OCI-LY1 (cell line): ENCODE data around the gene RGS9.

Experiments used
- H2AFZ ChIP-seq: fragments of 200-600 bp; sonication (generic), shearing (Covaris generic); 2 replicates; pipeline ENCODE4 v1.6.0; 2014; ENCODE audit warnings: antibody characterized with exemption, mild to moderate bottlenecking, low read length
- H3F3A ChIP-seq: fragments of 200-600 bp; sonication (generic), shearing (Covaris generic); 2 replicates; pipeline ENCODE4 v1.6.0; 2014; ENCODE audit warnings: mild to moderate bottlenecking, antibody characterized with exemption, low read length, moderate library complexity; ENCODE audit not compliant: insufficient read depth
- H3K27ac ChIP-seq: fragments of 200-600 bp; sonication (generic); 2 replicates; pipeline ENCODE4 v1.5.1; 2014; ENCODE audit warnings: low read length, mixed run types, mild to moderate bottlenecking, low read depth; ENCODE audit not compliant: poor library complexity, severe bottlenecking
- H3K27me3 ChIP-seq: fragments of 200-600 bp; sonication (generic); 2 replicates; pipeline ENCODE4 v1.6.0; 2014; ENCODE audit warnings: antibody characterized with exemption, mild to moderate bottlenecking, low read length, moderate library complexity; ENCODE audit not compliant: insufficient read depth
- H3K36me3 ChIP-seq: fragments of 200-600 bp; sonication (generic); 2 replicates; pipeline ENCODE4 v1.6.1; 2014; ENCODE audit warnings: mild to moderate bottlenecking, antibody characterized with exemption, low read length, moderate library complexity, mixed read lengths; ENCODE audit not compliant: insufficient read depth
- H3K4me1 ChIP-seq: fragments of 200-600 bp; sonication (generic); 2 replicates; pipeline ENCODE4 v1.5.1; 2014; ENCODE audit warnings: mild to moderate bottlenecking, low read length, moderate library complexity; ENCODE audit not compliant: insufficient read depth, severe bottlenecking
- H3K4me2 ChIP-seq: fragments of 200-600 bp; sonication (generic), shearing (Covaris generic); 2 replicates; pipeline ENCODE4 v1.6.1; 2014; ENCODE audit warnings: low read length
- H3K4me3 ChIP-seq: fragments of 200-600 bp; sonication (generic); 2 replicates; pipeline ENCODE4 v1.5.1; 2014; ENCODE audit warnings: low read length, low read depth, mild to moderate bottlenecking, mixed read lengths; ENCODE audit not compliant: poor library complexity, severe bottlenecking
- H3K79me2 ChIP-seq: fragments of 200-600 bp; shearing (Covaris generic); 2 replicates; pipeline ENCODE4 v1.6.1; 2016; ENCODE audit warnings: mixed run types, low read length, mixed read lengths; ENCODE audit not compliant: insufficient read depth
- H3K9ac ChIP-seq: fragments of 200-600 bp; sonication (generic), shearing (Covaris generic); 2 replicates; pipeline ENCODE4 v1.6.1; 2014; ENCODE audit warnings: mild to moderate bottlenecking, low read length, mixed read lengths
- H3K9me2 ChIP-seq: fragments of 200-600 bp; sonication (generic), shearing (Covaris generic); 2 replicates; pipeline ENCODE4 v1.6.1; 2014; ENCODE audit warnings: low read depth, mild to moderate bottlenecking, low read length, mixed read lengths
- H3K9me3 ChIP-seq: fragments of 200-600 bp; shearing (Covaris generic); 2 replicates; pipeline ENCODE4 v1.6.1; 2014; ENCODE audit warnings: low read length, mixed read lengths
- H4K20me1 ChIP-seq: fragments of 200-600 bp; sonication (generic), shearing (Covaris generic); 2 replicates; pipeline ENCODE4 v1.6.0; 2016; ENCODE audit warnings: mild to moderate bottlenecking, low read length; ENCODE audit not compliant: insufficient read depth
- CTCF ChIP-seq: fragments of 200-600 bp; sonication (generic), shearing (Covaris generic); IDR thresholded peaks from 2 replicates; pipeline ENCODE4 v1.5.1; 2017; ENCODE audit warnings: mild to moderate bottlenecking, antibody characterized with exemption, low read length, moderate library complexity, mixed read lengths
- EZH2 ChIP-seq: fragments of 200-600 bp; sonication (generic), shearing (Covaris generic); IDR thresholded peaks from 2 replicates; pipeline ENCODE4 v1.8.0; 2017; ENCODE audit warnings: borderline replicate concordance, mixed run types, mild to moderate bottlenecking, antibody characterized with exemption, low read length, moderate library complexity, mixed read lengths

Gene RGS9

GRCh38 chr17:65193716-65194293 is 56.6 kb downstream of the RGS9 start:
- no peaks in the 10 kb centered on the region for H3K79me2 ChIP-seq
- H3K4me3 ChIP-seq = no peak overlapping the region
- H4K20me1 ChIP-seq = no peaks in the 10 kb centered on the region
- no peak overlapping the region for H3K9ac ChIP-seq
- H3K4me1 ChIP-seq = no peaks in the 10 kb centered on the region
- TF ChIP-seq EZH2 (no peak), CTCF (no peak)
- 0 out of 2 replicates have a peak, but pooled peaks cover 5% of the 10 kb centered on the region for H3K27me3 ChIP-seq
- no peak overlapping the region for H2AFZ ChIP-seq
- H3K36me3 ChIP-seq = no peaks in the 10 kb centered on the region
- H3K4me2 ChIP-seq = no peak overlapping the region
- H3K27ac ChIP-seq = no peak overlapping the region
- H3K9me3 ChIP-seq = no peaks in the 10 kb centered on the region
- no peaks in the 10 kb centered on the region for H3K9me2 ChIP-seq
- H3F3A ChIP-seq = no peaks in the 10 kb centered on the region

GRCh38 chr17:65194670-65195334 is 57.6 kb downstream of the RGS9 start:
- H3K79me2 ChIP-seq = no peaks in the 10 kb centered on the region
- H3K4me2 ChIP-seq = no peak overlapping the region
- H4K20me1 ChIP-seq = no peaks in the 10 kb centered on the region
- no peak overlapping the region for H3K9ac ChIP-seq
- H3K27me3 ChIP-seq = no peaks in the 10 kb centered on the region
- no peak overlapping the region for H3K27ac ChIP-seq
- H3K36me3 ChIP-seq = no peaks in the 10 kb centered on the region
- H3K4me3 ChIP-seq = no peak overlapping the region
- no peaks in the 10 kb centered on the region for H3F3A ChIP-seq
- H3K4me1 ChIP-seq = no peaks in the 10 kb centered on the region
- H3K9me3 ChIP-seq = no peaks in the 10 kb centered on the region
- TF ChIP-seq EZH2 = no peak
- no peak for TF ChIP-seq CTCF
- no peaks in the 10 kb centered on the region for H3K9me2 ChIP-seq
- H2AFZ ChIP-seq = no peak overlapping the region

- H3K36me3 ChIP-seq = no peaks in the 10 kb centered on the region
- no peaks in the 10 kb centered on the region for H3F3A ChIP-seq
- H3K9me3 ChIP-seq = no peaks in the 10 kb centered on the region
- no peak overlapping the region for H2AFZ ChIP-seq
- no peaks in the 10 kb centered on the region for H3K4me1 ChIP-seq
- no peaks in the 10 kb centered on the region for H3K79me2 ChIP-seq
- H3K4me2 ChIP-seq = no peak overlapping the region
- H3K27me3 ChIP-seq = no peaks in the 10 kb centered on the region
- H4K20me1 ChIP-seq = no peaks in the 10 kb centered on the region
- no peak overlapping the region for H3K27ac ChIP-seq
- no peaks in the 10 kb centered on the region for H3K9me2 ChIP-seq
- no peak overlapping the region for H3K4me3 ChIP-seq
- no peak overlapping the region for H3K9ac ChIP-seq
- TF ChIP-seq CTCF (no peak), EZH2 (no peak)
These were observed 58.5 kb downstream of the RGS9 start for GRCh38 chr17:65195716-65196115.
